ENCODE data around the gene GLT6D1.
"Not testable (repeated sequence)": the region's sequence is repeated elsewhere in the genome, so short reads cannot be mapped to it uniquely, and the experiment has no call there.

The GLT6D1 gene

GRCh38 chr9:135671591-135672041 is 32.3 kb upstream of the GLT6D1 start:
- TF ChIP-seq JUND (IDR thresholded peaks at IDR 0.05; ENCODE audit: low read depth) = no peak
- in situ Hi-C loops (cut with HindIII; ENCODE audit: low pct_unique_long_range_greater_than_20kb, low sequenced_read_pairs) = no loop called here

GRCh38 chr9:135670721-135671590 is 31.6 kb upstream of the GLT6D1 start:
- no peak for TF ChIP-seq JUND (IDR thresholded peaks at IDR 0.05; ENCODE audit: low read depth)
- in situ Hi-C loops (cut with HindIII; ENCODE audit: low pct_unique_long_range_greater_than_20kb, low sequenced_read_pairs) = no loop called here
- peak in 1 of 2 experiments; percentile 20 for DNase-seq (ENCODE audit: low read depth in 1 of 2, low spot score in 1 of 2)

More at GRCh38 chr9:135671591-135672041, 32.3 kb upstream of the GLT6D1 start:
- peak in 1 of 2 experiments; percentile 19 for DNase-seq (ENCODE audit: low read depth in 1 of 2, low spot score in 1 of 2)

- no peak for DNase-seq (ENCODE audit: low read depth in 1 of 2, low spot score in 1 of 2)
- no peak for TF ChIP-seq JUND (IDR thresholded peaks at IDR 0.05; ENCODE audit: low read depth)
- in situ Hi-C loops (cut with HindIII; ENCODE audit: low pct_unique_long_range_greater_than_20kb, low sequenced_read_pairs) = no loop called here
These were observed 30.4 kb upstream of the GLT6D1 start for GRCh38 chr9:135669616-135670285.

GRCh38 chr9:135669018-135669417 is 29.7 kb upstream of the GLT6D1 start:
- in situ Hi-C loops (cut with HindIII; ENCODE audit: low pct_unique_long_range_greater_than_20kb, low sequenced_read_pairs); DNase-seq (ENCODE audit: low read depth in 1 of 2, low spot score in 1 of 2): not testable (repeated sequence)

GRCh38 chr9:135667463-135668001 is 28.2 kb upstream of the GLT6D1 start:
- in situ Hi-C loops (cut with HindIII; ENCODE audit: low pct_unique_long_range_greater_than_20kb, low sequenced_read_pairs) = no loop called here
- no peak for TF ChIP-seq JUND (IDR thresholded peaks at IDR 0.05; ENCODE audit: low read depth)
- DNase-seq (ENCODE audit: low read depth in 1 of 2, low spot score in 1 of 2) = no peak

- no peak for TF ChIP-seq JUND (IDR thresholded peaks at IDR 0.05; ENCODE audit: low read depth)
- in situ Hi-C loops (cut with HindIII; ENCODE audit: low pct_unique_long_range_greater_than_20kb, low sequenced_read_pairs) = no loop called here
- DNase-seq (ENCODE audit: low read depth in 1 of 2, low spot score in 1 of 2) = no peak
These were observed 27.5 kb upstream of the GLT6D1 start for GRCh38 chr9:135666534-135667462.

GRCh38 chr9:135665795-135666189 is 26.5 kb upstream of the GLT6D1 start:
- no peak for TF ChIP-seq JUND (IDR thresholded peaks at IDR 0.05; ENCODE audit: low read depth)
- in situ Hi-C loops (cut with HindIII; ENCODE audit: low pct_unique_long_range_greater_than_20kb, low sequenced_read_pairs) = no loop called here
- no peak for DNase-seq (ENCODE audit: low read depth in 1 of 2, low spot score in 1 of 2)

- TF ChIP-seq JUND (IDR thresholded peaks at IDR 0.05; ENCODE audit: low read depth) = no peak
- in situ Hi-C loops (cut with HindIII; ENCODE audit: low pct_unique_long_range_greater_than_20kb, low sequenced_read_pairs) = no loop called here
These were observed 25.8 kb upstream of the GLT6D1 start for GRCh38 chr9:135664801-135665794.

GRCh38 chr9:135664266-135664665 is 24.9 kb upstream of the GLT6D1 start:
- TF ChIP-seq JUND (IDR thresholded peaks at IDR 0.05; ENCODE audit: low read depth) = no peak
- in situ Hi-C loops (cut with HindIII; ENCODE audit: low pct_unique_long_range_greater_than_20kb, low sequenced_read_pairs) = no loop called here

More at GRCh38 chr9:135664801-135665794, 25.8 kb upstream of the GLT6D1 start:
- DNase-seq (ENCODE audit: low read depth in 1 of 2, low spot score in 1 of 2) = no peak

GRCh38 chr9:135663857-135664256 is 24.5 kb upstream of the GLT6D1 start:
- TF ChIP-seq JUND (IDR thresholded peaks at IDR 0.05; ENCODE audit: low read depth) = no peak
- no peak for DNase-seq (ENCODE audit: low read depth in 1 of 2, low spot score in 1 of 2)
- in situ Hi-C loops (cut with HindIII; ENCODE audit: low pct_unique_long_range_greater_than_20kb, low sequenced_read_pairs) = no loop called here

More at GRCh38 chr9:135664266-135664665, 24.9 kb upstream of the GLT6D1 start:
- DNase-seq (ENCODE audit: low read depth in 1 of 2, low spot score in 1 of 2) = no peak

GRCh38 chr9:135663451-135663770 is 24.1 kb upstream of the GLT6D1 start:
- no peak for DNase-seq (ENCODE audit: low read depth in 1 of 2, low spot score in 1 of 2)
- in situ Hi-C loops (cut with HindIII; ENCODE audit: low pct_unique_long_range_greater_than_20kb, low sequenced_read_pairs) = no loop called here
- no peak for TF ChIP-seq JUND (IDR thresholded peaks at IDR 0.05; ENCODE audit: low read depth)

Data from T47D (cell line).